Neural cell (in vitro differentiated cells): ENCODE results near the gene DNAAF2. TPM values are rescaled to one million over a fixed set of nuclear protein-coding genes. Genes with fewer than 3 reads are reported as not detected.

Experiments used
- H2AFZ ChIP-seq: fragments of 200-600, 300-800 bp; sonication (generic), shearing (Covaris generic); 2 replicates; pipeline ENCODE4 v1.6.0; 2014; ENCODE audit warnings: low read depth, mild to moderate bottlenecking, antibody characterized with exemption, low read length, moderate library complexity
- H3F3A ChIP-seq: fragments of 200-600 bp; shearing (Covaris generic); 2 replicates; pipeline ENCODE4 v1.6.1; 2016; ENCODE audit warnings: mild to moderate bottlenecking, moderate library complexity, mixed read lengths, antibody characterized with exemption, low read length; ENCODE audit not compliant: insufficient read depth, poor library complexity, severe bottlenecking
- H3K27ac ChIP-seq: fragments of 200-600, 300-800 bp; sonication (generic), shearing (Covaris generic); 2 replicates; pipeline ENCODE4 v1.5.1; 2014; ENCODE audit warnings: mild to moderate bottlenecking, low read length, moderate library complexity
- H3K27me3 ChIP-seq: fragments of 300-800, 200-600 bp; sonication (generic), shearing (Covaris generic); 2 replicates; pipeline ENCODE4 v1.6.0; 2014; ENCODE audit warnings: mild to moderate bottlenecking, low read depth, low read length, moderate library complexity; ENCODE audit not compliant: insufficient read depth
- H3K36me3 ChIP-seq: fragments of 300-800, 200-600 bp; sonication (generic), shearing (Covaris generic); 2 replicates; pipeline ENCODE4 v1.5.1; 2014; ENCODE audit warnings: mild to moderate bottlenecking, antibody characterized with exemption, low read length, moderate library complexity; ENCODE audit not compliant: insufficient read depth
- H3K4me2 ChIP-seq: fragments of 300-800, 200-600 bp; sonication (generic), shearing (Covaris generic); 2 replicates; pipeline ENCODE4 v1.6.0; 2014; ENCODE audit warnings: mild to moderate bottlenecking, low read length
- H3K4me3 ChIP-seq: fragments of 300-800, 200-600 bp; sonication (generic), shearing (Covaris generic); 2 replicates; pipeline ENCODE4 v1.5.1; 2014; ENCODE audit warnings: mild to moderate bottlenecking, low read length, moderate library complexity
- H3K79me2 ChIP-seq: fragments of 200-600 bp; shearing (Covaris generic); replicated peaks from 2 replicates; pipeline ENCODE4 v1.6.0; 2014; ENCODE audit warnings: mild to moderate bottlenecking, low read length, moderate library complexity; ENCODE audit not compliant: insufficient read depth
- H3K9ac ChIP-seq: fragments of 300-800, 200-600 bp; sonication (generic), shearing (Covaris generic); 2 replicates; pipeline ENCODE4 v1.6.1; 2016; ENCODE audit warnings: mild to moderate bottlenecking, low read length, mixed read lengths
- H3K9me2 ChIP-seq: fragments of 200-600 bp; shearing (Covaris generic); 2 replicates; pipeline ENCODE4 v1.6.1; 2016; ENCODE audit warnings: mild to moderate bottlenecking, low read length, mixed read lengths; ENCODE audit not compliant: insufficient read depth
- H3K9me3 ChIP-seq: fragments of 200-600, 300-800 bp; sonication (generic), shearing (Covaris generic); 2 replicates; pipeline ENCODE4 v1.6.1; 2016; ENCODE audit warnings: mild to moderate bottlenecking, mixed run types, low read length, moderate library complexity, mixed read lengths
- H4K20me1 ChIP-seq: fragments of 200-600 bp; shearing (Covaris generic); 2 replicates; pipeline ENCODE4 v1.6.1; 2016; ENCODE audit warnings: mild to moderate bottlenecking, mixed run types; ENCODE audit not compliant: insufficient read depth
- EP300 ChIP-seq: fragments of 450-650 bp; conservative IDR thresholded peaks from 2 replicates; pipeline ENCODE4 v1.6.1; 2014; ENCODE audit warnings: antibody characterized with exemption, mild to moderate bottlenecking, moderate library complexity; ENCODE audit not compliant: poor library complexity, severe bottlenecking
- EZH2 ChIP-seq: fragments of 200-600, 300-800 bp; shearing (Covaris generic), sonication (generic); IDR thresholded peaks from 2 replicates; pipeline ENCODE4 v1.6.1; 2014; ENCODE audit warnings: antibody characterized with exemption, low read length, borderline replicate concordance, mild to moderate bottlenecking; ENCODE audit not compliant: insufficient read depth, poor library complexity, severe bottlenecking
- MXI1 ChIP-seq: fragments of 450-650 bp; conservative IDR thresholded peaks from 2 replicates; pipeline ENCODE4 v1.6.1; 2014; ENCODE audit warnings: antibody characterized with exemption, mild to moderate bottlenecking; ENCODE audit not compliant: poor library complexity, severe bottlenecking
- POLR2AphosphoS5 ChIP-seq: IDR thresholded peaks from 2 replicates; pipeline ENCODE4 v1.6.1; 2012
- RAD21 ChIP-seq: fragments of 450-650 bp; conservative IDR thresholded peaks from 2 replicates; pipeline ENCODE4 v1.6.1; 2014; ENCODE audit warnings: antibody characterized with exemption, mild to moderate bottlenecking, moderate library complexity
- SMC3 ChIP-seq: fragments of 450-650 bp; conservative IDR thresholded peaks from 2 replicates; pipeline ENCODE4 v1.6.1; 2014; ENCODE audit warnings: antibody characterized with exemption, mild to moderate bottlenecking, moderate library complexity; ENCODE audit not compliant: poor library complexity
- TAF1 ChIP-seq: IDR thresholded peaks from 2 replicates; pipeline ENCODE4 v1.6.1; 2012; ENCODE audit warnings: low read depth
- polyA plus RNA-seq: library from polyadenylated mRNA; depleted of rRNA; stranded (reverse); fragments of >200 nt; gene quantifications from 2 replicates; pipeline ENCODE4 v1.2.3, GENCODE V29; 2014
- TF ChIP-seq, protein P1 (sequence below): fragments of 450-650 bp; IDR thresholded peaks from 2 replicates; pipeline ENCODE4 v1.5.1; 2014; ENCODE audit warnings: antibody characterized with exemption, mild to moderate bottlenecking, moderate library complexity; ENCODE audit not compliant: poor library complexity, severe bottlenecking
- TF ChIP-seq, protein P2 (sequence below): IDR thresholded peaks from 2 replicates; pipeline ENCODE4 v1.6.1; 2012; ENCODE audit warnings: borderline replicate concordance

Gene DNAAF2
- polyA plus RNA-seq, 1 donor from 2014 or later: 41.6 TPM

- Histone ChIP-seq H3K4me3 (no peak overlapping the region), H3K9me3 (no peaks in the 10 kb centered on the region), H3K9ac (no peak overlapping the region), H3K27ac (no peak overlapping the region), H2AFZ (no peak overlapping the region), H3K4me2 (no peak overlapping the region), H3K9me2 (no peaks in the 10 kb centered on the region), H3K36me3 (no peaks in the 10 kb centered on the region), H3F3A (no peaks in the 10 kb centered on the region), H3K27me3 (no peaks in the 10 kb centered on the region), H4K20me1 (no peaks in the 10 kb centered on the region), H3K79me2 (peaks cover 57% of the 10 kb centered on the region)
- TF ChIP-seq TAF1: no peak
- no peak for TF ChIP-seq EP300
- TF ChIP-seq, protein P1, sequence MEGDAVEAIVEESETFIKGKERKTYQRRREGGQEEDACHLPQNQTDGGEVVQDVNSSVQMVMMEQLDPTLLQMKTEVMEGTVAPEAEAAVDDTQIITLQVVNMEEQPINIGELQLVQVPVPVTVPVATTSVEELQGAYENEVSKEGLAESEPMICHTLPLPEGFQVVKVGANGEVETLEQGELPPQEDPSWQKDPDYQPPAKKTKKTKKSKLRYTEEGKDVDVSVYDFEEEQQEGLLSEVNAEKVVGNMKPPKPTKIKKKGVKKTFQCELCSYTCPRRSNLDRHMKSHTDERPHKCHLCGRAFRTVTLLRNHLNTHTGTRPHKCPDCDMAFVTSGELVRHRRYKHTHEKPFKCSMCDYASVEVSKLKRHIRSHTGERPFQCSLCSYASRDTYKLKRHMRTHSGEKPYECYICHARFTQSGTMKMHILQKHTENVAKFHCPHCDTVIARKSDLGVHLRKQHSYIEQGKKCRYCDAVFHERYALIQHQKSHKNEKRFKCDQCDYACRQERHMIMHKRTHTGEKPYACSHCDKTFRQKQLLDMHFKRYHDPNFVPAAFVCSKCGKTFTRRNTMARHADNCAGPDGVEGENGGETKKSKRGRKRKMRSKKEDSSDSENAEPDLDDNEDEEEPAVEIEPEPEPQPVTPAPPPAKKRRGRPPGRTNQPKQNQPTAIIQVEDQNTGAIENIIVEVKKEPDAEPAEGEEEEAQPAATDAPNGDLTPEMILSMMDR: no peak
- no peak for TF ChIP-seq RAD21
- TF ChIP-seq SMC3: no peak
- no peak for TF ChIP-seq EZH2
- TF ChIP-seq MXI1: no peak
- TF ChIP-seq POLR2AphosphoS5: no peak
- TF ChIP-seq, protein P2, sequence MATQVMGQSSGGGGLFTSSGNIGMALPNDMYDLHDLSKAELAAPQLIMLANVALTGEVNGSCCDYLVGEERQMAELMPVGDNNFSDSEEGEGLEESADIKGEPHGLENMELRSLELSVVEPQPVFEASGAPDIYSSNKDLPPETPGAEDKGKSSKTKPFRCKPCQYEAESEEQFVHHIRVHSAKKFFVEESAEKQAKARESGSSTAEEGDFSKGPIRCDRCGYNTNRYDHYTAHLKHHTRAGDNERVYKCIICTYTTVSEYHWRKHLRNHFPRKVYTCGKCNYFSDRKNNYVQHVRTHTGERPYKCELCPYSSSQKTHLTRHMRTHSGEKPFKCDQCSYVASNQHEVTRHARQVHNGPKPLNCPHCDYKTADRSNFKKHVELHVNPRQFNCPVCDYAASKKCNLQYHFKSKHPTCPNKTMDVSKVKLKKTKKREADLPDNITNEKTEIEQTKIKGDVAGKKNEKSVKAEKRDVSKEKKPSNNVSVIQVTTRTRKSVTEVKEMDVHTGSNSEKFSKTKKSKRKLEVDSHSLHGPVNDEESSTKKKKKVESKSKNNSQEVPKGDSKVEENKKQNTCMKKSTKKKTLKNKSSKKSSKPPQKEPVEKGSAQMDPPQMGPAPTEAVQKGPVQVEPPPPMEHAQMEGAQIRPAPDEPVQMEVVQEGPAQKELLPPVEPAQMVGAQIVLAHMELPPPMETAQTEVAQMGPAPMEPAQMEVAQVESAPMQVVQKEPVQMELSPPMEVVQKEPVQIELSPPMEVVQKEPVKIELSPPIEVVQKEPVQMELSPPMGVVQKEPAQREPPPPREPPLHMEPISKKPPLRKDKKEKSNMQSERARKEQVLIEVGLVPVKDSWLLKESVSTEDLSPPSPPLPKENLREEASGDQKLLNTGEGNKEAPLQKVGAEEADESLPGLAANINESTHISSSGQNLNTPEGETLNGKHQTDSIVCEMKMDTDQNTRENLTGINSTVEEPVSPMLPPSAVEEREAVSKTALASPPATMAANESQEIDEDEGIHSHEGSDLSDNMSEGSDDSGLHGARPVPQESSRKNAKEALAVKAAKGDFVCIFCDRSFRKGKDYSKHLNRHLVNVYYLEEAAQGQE: no peak
Observed at GRCh38 chr14:49582113-49582977, 52.7 kb downstream of the DNAAF2 start.

DNA sequence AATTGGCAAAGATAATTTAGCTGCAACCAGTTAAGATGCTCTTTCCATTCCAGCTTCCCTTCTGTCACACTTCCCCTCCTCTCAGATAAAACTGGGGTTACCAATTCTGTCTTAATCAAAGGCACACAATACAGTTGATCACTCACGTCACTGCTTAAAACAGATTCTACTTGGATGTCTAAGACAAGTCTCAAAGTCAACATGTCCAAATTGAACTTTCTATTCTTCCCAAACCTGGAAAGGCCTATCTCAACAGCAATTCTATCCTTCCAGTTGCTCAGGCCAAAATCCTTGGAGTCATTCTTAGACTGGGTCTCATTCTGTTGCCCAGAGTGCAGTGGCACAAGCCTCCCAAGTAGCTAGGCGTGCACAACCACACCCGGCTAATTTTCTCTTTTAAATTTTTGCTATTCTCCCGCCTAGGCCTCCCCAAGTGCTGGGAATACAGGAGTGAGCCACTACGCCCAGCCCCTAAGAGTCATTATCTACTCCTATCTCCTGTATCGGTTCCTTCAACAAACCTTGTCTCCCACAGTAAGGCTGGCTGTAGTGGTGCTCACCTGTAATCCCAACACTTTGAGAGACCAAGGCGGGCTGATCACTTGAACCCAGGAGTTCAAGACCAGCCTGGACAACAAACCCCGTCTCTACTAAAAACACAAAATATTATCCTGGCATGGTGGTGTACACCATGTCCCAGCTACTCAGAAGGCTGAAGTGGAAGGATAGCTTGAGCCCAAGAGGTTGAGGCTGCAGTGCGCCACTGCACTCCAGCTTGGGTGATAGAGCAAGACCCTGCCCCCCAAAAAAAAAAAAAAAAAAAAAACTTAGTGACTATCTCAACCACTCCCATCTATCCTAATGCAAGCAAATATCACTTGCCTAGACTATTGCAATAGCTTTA lies 53.6 kb downstream of the DNAAF2 start:
- no peaks in the 10 kb centered on the region for H3F3A ChIP-seq
- no peak overlapping the region for H3K9ac ChIP-seq
- no peaks in the 10 kb centered on the region for H4K20me1 ChIP-seq
- H3K9me2 ChIP-seq: no peaks in the 10 kb centered on the region
- no peaks in the 10 kb centered on the region for H3K27me3 ChIP-seq
- H3K9me3 ChIP-seq: no peaks in the 10 kb centered on the region
- no peak for TF ChIP-seq TAF1
- TF ChIP-seq SMC3: no peak
- no peak for TF ChIP-seq EP300
- no peak for TF ChIP-seq RAD21
- TF ChIP-seq, protein P2: no peak
- TF ChIP-seq, protein P1: no peak
- no peak for TF ChIP-seq POLR2AphosphoS5
- no peak overlapping the region for H2AFZ ChIP-seq
- H3K79me2 ChIP-seq: peaks cover 57% of the 10 kb centered on the region
- H3K27ac ChIP-seq: no peak overlapping the region
- no peaks in the 10 kb centered on the region for H3K36me3 ChIP-seq
- H3K4me3 ChIP-seq: no peak overlapping the region
- no peak overlapping the region for H3K4me2 ChIP-seq
